Stimulated activated naive CD8-positive, alpha-beta T cell treated with anti-CD3 and anti-CD28 coated beads, Interleukin-15, amount 100 ng/mL, for 72 hours (primary cell): ENCODE results near the gene PPDPF.

Experiments
- ATAC-seq: fragments of 150-1000 bp; cut with Tn5 transposase; 2 replicates; pipeline ENCODE4 v1.10.0; 2021; ENCODE audit warnings: mild to moderate bottlenecking, moderate library complexity
- DNase-seq, 2 donors: peaks; one replicate each; pipeline ENCODE4 v3.0.0; 2021 to 2022
- H3K27ac Mint-ChIP-seq, 2 donors: one replicate each; pipeline ENCODE4 v1.8.0; 2022; ENCODE audit warnings: mild to moderate bottlenecking in 2 of 2, mixed read lengths in 2 of 2, moderate library complexity in 2 of 2
- H3K27me3 Mint-ChIP-seq: one replicate; pipeline ENCODE4 v1.8.0; 2022; ENCODE audit warnings: mixed read lengths
- H3K4me1 Mint-ChIP-seq: one replicate; pipeline ENCODE4 v1.8.0; 2022; ENCODE audit warnings: mild to moderate bottlenecking, mixed read lengths
- H3K4me3 Mint-ChIP-seq, 2 donors: one replicate each; pipeline ENCODE4 v1.8.0; 2022; ENCODE audit warnings: mild to moderate bottlenecking in 2 of 2, mixed read lengths in 2 of 2, moderate library complexity in 1 of 2
- H3K9me3 Mint-ChIP-seq, 2 donors: one replicate each; pipeline ENCODE4 v1.8.0; 2022; ENCODE audit warnings: mixed read lengths in 2 of 2

The PPDPF gene

DNA sequence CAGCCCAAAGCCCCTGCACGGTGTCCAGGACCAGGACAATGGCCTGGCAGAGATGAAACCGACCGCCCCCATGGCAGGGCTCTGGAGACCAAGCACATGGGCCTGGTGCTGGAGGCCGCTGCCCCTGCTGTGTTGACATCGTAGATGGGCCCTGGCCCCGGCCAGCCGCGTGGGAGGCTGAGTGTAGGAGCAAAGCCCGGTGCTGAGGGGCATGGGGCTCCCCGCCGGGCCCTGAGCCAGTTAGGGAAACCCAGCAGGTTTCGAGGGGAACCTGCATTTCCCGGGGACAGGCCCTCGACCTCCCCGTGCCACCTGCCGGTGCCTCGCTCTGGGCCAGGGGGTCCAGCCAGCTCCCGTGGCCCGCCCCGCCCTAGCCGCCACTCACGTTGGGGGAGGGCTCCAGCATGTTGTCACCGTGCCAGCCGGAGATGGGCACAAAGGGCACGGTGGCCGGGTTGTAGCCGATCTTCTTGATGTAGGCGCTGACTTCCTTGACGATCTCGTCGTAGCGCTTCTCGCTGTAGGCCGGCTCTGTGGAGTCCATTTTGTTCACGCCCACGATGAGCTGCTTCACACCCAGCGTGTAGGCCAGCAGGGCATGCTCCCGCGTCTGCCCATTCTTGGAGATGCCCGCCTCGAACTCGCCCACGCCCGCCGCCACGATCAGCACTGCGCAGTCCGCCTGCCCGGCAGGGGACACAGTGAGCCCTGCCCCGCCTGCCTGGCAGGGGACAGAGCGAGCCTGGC lies 26.0 kb upstream of the PPDPF start:
- Mint-ChIP-seq H3K27ac (no peak overlapping the region), H3K4me3 (no peak overlapping the region), H3K9me3 (peaks cover 11 to 13% of the 10 kb centered on the region in 2 donors), H3K4me1 (peaks cover 24% of the 10 kb centered on the region), H3K27me3 (peaks cover 57% of the 10 kb centered on the region)
- DNase-seq = no peak
- no peak for ATAC-seq

DNA sequence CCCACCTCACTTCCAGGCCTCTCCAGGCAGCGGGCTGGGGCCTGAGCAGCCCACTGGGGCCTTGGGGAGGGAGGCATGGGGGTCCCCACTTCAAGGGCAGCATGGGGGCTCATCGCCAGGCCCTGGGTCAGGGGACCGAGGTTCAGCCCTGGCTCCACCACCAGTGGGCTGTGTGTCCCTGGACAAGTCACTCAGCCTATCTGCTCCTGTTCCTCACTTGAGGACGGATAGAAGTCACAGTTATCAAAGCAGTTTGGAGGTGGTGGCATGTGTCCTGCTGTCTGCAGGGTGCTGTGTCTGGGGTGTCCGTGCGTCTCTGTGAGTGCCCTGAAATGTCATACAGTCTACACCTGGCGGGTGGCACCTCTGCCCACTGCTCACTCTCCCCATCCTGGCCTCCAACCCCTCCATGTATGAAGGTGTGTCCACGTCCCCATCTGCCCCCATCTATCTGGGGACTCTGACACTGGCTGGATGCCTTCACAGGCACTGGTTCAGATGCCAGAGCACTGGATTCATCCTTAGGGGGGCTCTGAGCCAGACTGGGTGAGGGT lies 25.3 kb upstream of the PPDPF start:
- H3K27ac Mint-ChIP-seq = no peak overlapping the region
- ATAC-seq (no peak), DNase-seq (no peak)
- peaks cover 24% of the 10 kb centered on the region for H3K4me1 Mint-ChIP-seq
- H3K4me3 Mint-ChIP-seq = no peak overlapping the region
- peaks cover 56% of the 10 kb centered on the region for H3K27me3 Mint-ChIP-seq
- peaks cover 11 to 13% of the 10 kb centered on the region in 2 donors for H3K9me3 Mint-ChIP-seq

DNA sequence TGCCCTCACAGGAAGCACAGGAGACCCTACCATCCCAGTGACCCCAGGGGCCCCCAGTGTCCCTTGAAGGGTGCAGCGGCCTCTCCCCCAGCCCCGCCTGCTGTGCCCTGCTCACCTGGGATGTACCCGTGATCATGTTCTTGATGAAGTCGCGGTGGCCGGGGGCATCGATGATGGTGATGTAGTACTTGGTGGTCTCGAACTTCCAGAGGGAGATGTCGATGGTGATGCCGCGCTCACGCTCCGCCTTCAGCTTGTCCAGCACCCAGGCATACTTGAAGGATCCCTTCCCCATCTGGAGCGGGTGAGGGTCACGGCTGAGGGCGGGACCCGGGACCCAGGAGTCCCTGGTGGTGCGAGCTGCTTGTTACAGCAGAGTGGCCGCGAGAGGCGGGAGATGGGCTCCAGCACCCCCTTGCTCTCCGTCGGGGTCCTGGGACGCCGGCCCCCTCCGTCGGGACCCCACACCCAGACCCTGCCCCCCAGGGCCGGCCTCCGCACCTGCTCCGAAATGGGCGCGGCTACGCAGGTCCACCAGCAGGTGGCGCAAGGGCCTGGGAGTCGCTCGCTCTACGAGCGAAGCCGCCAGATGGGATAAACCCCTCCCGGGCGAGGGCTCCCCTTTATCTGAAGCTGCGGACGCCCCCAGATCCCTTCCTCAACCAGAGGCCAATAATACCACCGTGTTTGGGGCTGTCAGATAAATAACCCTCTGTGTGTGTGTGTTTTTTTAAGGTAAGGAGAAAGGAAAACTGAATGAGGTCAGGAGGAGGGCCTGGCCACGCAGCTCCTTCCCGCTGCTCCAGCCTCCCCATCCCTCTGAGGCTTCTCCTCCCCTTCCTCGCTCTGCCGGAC lies 24.6 kb upstream of the PPDPF start:
- no peak overlapping the region for H3K27ac Mint-ChIP-seq
- ATAC-seq = peak; percentile 70
- H3K27me3 Mint-ChIP-seq = peaks cover 56% of the 10 kb centered on the region
- peaks cover 24% of the 10 kb centered on the region for H3K4me1 Mint-ChIP-seq
- DNase-seq = peak; percentile 65 to 68
- H3K4me3 Mint-ChIP-seq = peak overlapping the region; percentile 46 to 64
- H3K9me3 Mint-ChIP-seq = peaks cover 11 to 13% of the 10 kb centered on the region in 2 donors

DNA sequence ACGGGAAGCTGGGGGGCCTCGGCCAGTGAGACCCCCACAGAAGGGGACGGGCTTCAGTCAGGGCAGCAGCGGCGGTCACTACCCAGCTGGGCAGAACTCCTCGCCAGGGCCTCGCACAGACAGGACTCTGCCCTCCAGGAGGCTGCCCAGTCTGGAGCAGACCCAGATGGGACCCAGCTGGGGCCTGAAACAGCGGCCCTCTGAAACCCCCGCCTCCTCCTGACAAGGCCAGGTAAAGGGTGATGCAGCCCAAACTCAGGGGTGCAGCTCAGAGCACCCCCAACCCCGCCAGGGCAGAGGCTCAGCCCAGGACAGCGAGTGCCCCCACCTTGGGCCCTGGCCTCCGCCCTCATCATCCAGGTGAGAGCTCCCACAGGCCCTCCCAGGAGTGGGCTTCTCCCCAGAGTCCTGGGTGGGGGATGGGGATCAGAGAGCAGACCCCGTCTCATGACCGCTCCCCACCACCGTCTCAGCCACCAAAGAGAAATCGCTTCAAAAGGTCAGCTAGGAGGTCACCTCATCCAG lies 23.9 kb upstream of the PPDPF start:
- Mint-ChIP-seq H3K9me3 (peaks cover 10 to 11% of the 10 kb centered on the region in 2 donors), H3K4me3 (peak overlapping the region in 1 of 2 donors; percentile 46), H3K27ac (no peak overlapping the region), H3K27me3 (peaks cover 54% of the 10 kb centered on the region), H3K4me1 (peaks cover 24% of the 10 kb centered on the region)
- no peak for DNase-seq
- ATAC-seq = peak; percentile 21

DNA sequence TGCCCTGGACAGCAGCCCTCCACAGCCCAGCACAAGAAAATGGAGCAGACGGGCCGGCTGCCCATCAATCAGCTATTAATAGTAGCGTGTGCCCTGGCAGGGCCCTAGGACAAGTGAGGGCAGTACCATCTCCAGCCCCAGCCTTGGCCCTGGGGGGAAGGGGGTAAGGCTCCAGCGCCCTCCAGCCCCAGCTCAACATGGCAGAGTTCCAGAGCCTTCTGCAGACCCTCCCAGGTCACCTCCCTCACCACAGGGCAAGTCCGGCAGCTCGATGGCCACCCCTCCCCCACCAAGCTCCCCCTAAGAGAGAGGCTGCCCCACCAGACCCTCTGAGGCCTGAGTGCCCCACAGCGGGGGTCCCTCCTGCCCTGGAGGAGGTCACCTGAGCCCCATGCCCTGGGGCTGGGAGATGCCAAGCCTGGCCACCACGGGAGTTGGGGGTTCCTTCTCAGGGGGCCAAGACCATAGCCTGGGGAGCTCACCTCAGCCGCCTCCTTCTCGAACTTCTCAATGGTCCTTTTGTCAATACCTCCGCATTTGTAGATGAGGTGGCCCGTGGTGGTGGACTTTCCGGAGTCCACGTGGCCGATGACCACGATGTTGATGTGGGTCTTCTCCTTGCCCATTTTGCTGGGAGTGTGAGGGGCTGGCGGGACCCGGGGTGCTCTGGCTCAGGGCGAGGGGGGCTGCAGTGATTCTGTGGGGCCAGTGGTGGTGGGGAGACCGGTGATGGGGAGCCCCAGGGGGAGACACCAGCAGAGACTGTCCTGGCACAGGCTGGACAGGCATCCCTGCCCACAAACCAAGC lies 23.2 kb upstream of the PPDPF start:
- Mint-ChIP-seq H3K9me3 (peaks cover 3 to 4% of the 10 kb centered on the region in 2 donors), H3K27me3 (peaks cover 54% of the 10 kb centered on the region), H3K4me3 (peak overlapping the region in 1 of 2 donors; percentile 18), H3K27ac (no peak overlapping the region), H3K4me1 (peaks cover 24% of the 10 kb centered on the region)
- ATAC-seq (no peak), DNase-seq (no peak)

DNA sequence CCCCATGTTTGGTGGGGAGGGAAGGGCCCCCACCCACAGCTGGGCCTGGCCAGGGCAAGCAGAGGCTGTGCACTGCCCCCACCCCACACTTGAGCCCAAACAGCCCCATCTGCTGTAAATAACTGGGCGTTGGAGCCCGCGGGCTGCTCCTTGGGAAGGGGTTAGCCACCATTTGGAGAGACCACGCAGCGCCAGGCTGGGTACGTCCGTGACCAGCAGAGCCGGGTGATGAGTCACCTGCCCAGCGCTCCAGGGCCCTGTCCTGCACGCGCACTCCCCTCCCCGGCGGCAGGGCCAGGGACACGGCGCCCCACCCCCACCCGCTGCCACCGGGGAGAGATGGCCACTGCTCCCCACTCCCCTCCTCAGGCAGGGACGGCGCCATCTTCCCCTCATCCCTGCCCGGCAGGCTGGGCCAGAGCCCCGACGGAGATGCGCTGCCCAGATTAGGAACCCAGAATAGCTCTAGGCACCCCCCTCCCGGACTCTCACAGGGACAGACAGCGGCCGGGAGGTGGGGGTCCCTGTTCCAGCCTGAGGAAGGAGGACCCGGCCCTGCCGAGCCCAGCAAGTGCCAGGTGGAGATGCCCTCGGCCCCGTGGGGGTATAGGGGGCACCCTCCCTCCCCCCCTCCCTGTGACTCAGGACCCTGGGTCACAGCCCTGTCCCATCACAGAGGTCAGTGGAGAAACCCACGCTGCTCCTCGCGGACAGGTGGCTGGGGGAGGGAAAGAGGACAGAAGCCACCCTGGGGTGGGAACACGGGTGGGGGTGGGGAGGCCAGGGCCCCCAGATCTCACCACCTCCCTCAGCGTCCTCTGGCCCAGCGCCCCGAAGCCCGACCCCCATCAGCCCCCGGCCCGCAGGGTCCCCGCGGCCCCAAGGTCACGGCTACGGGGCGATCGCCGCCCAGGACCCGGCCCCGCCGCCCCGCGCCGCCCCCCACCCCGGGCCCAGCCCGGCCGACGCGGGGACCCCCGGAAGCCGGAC lies 22.3 kb upstream of the PPDPF start:
- H3K9me3 Mint-ChIP-seq = no peaks in the 10 kb centered on the region
- peak overlapping the region; percentile 35 to 54 for H3K4me3 Mint-ChIP-seq
- peaks cover 24% of the 10 kb centered on the region for H3K4me1 Mint-ChIP-seq
- ATAC-seq (no peak), DNase-seq (no peak)
- no peak overlapping the region for H3K27ac Mint-ChIP-seq
- H3K27me3 Mint-ChIP-seq = peaks cover 54% of the 10 kb centered on the region

DNA sequence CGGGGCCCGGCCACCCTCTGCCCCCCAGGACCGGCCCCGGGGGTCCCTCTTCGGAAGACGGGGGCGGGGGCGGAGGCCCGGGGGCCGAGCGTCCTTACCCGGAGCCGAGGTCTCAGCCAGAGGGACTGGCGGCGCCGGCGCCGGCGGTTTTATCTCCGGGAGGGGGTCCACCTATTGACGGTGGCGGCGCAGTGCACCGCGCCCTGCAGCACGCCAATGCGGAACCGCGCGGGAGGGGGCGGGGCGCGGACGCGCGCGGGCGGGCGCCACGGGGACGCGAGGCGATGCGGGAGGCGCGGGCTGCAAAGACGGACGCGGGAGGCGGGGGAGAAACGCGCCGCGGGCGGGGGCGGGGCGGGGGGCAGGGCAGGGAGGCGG lies 21.6 kb upstream of the PPDPF start, which contains the start of gene EEF1A2:
Gene EEF1A2 (minus strand): TSS at position 124 of the 378 bp plus-strand sequence. CDS start 1,320 bp downstream, outside the sequence.
- no peak within 1 kb of the TSS for H3K27ac Mint-ChIP-seq
- H3K4me3 Mint-ChIP-seq = peak within 1 kb of the TSS; percentile 35 to 54
- H3K9me3 Mint-ChIP-seq = peaks cover 0 to 2% of the 10 kb centered on the region in 2 donors
- peak; percentile 34 for ATAC-seq
- peaks cover 61% of the 10 kb centered on the region for H3K27me3 Mint-ChIP-seq
- no peak for DNase-seq
- peaks cover 24% of the 10 kb centered on the region for H3K4me1 Mint-ChIP-seq

DNA sequence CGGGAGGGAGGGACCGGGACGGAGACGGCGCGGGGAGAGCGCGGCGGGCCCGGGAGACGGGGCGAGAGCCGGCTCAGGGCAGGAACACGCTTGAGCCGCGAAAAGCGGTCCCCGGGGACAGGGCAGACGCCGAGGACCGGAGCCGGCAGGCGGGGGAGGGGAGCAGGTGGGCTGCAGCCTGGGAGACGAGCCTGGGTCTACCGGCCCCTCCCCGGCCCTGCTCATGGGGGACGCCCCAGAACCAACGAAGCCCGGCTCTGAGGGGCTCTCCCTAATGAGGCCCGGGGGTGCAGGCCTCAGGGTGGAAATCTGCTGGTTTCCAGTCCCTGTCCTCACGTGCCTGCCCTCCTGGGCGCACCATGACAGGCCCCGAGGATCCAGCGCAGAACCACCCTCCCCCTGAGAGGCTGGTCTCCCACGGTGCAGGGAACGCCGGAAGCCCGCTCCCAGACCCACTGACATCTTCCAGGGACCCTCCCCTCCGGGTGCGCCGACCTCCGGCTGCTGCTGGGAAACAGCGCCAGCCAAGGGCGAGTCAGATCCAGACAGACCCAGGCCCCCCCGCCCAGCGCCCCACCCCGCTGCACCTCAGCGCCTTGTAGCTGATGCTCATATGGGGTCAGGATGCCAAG lies 21.1 kb upstream of the PPDPF start:
- peak overlapping the region in 1 of 2 donors; percentile 45 for H3K4me3 Mint-ChIP-seq
- peaks cover 0 to 7% of the 10 kb centered on the region in 2 donors for H3K9me3 Mint-ChIP-seq
- ATAC-seq = peak; percentile 27
- no peak for DNase-seq
- peaks cover 66% of the 10 kb centered on the region for H3K27me3 Mint-ChIP-seq
- H3K27ac Mint-ChIP-seq = no peak overlapping the region
- H3K4me1 Mint-ChIP-seq = peaks cover 24% of the 10 kb centered on the region

DNA sequence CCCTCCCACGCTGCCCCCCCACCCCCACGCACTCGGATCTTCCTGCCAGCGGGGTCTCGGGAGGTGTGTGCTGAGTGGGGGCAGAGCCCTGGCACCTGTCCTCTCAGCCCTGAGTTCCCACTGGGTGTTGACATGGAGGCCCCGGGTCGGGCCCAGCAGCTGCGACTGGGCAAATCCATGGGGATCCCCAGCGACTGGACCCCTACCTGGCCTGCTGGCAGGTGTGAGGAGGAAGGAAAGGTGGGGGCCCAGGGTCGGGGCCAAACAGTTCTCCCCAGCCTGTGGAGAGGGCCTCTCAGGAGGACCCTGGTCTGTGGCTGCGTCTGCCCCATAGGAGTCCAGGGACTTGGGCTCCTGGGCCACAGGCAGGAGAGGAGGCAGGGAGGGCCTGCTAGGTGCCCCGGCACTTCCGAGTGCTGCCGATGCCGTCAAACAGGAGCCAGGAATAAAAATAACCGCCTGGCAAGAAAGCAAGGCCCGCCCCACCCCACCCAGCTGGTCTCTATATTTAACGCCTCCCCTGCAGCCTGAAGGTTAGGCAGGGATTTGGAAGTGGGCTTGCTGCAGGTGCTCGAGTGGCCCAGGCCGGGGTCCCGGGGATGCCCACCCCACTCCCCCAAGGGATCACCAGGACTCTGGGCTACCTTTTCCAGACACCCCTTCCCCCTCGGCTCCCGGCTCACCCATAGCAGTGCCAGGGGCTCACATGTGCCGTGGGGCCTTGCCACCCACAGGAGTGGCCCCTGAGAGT lies 20.2 kb upstream of the PPDPF start:
- Mint-ChIP-seq H3K27ac (no peak overlapping the region), H3K4me1 (peaks cover 24% of the 10 kb centered on the region)

DNA sequence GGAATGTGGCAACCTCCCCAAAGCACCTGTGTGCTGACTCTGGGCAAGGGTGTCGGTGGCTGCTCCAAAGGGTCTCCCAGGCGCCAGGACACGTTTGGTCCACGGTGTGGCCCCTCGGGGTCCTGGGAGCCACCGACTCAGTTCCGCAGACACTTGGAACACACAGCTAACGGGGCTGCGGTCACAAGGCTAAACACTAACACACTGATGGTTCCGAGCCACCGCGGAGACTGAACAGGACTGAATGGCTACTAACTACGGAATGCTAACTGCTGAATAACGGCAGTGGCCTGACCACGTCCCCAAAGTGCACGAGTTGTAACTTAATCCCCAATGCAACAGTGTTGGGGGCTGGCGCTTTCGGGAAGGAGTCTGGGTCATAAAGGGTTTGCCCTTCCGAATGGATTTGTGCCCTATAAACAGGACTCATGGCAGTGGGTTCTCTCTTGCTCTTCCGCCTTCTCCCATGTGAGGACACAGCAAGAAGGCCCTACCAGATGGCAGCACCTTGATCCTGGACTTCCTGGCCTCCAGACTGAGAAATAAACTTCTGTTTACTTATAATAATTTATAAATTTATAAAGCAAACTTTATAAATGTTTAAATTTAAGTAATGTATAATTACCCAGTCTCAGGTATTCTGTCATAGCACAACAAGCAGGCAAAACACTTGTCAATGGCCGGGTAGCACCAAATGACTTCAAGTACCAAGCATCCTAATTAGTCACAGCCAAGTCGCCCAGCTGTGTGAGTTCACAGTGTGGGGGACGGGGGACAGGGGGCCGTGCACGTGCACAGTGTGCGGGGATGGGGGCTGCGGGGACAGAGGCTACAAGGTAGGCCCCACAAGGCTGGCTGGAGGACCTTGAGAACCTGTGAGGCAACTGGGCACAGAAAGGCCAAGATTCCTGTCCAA lies 19.4 kb upstream of the PPDPF start:
- H3K27ac Mint-ChIP-seq = no peak overlapping the region
- H3K27me3 Mint-ChIP-seq = peaks cover 66% of the 10 kb centered on the region
- DNase-seq = no peak
- peaks cover 0 to 18% of the 10 kb centered on the region in 2 donors for H3K9me3 Mint-ChIP-seq
- no peak overlapping the region for H3K4me3 Mint-ChIP-seq
- H3K4me1 Mint-ChIP-seq = peaks cover 22% of the 10 kb centered on the region
- no peak for ATAC-seq

More for the DNA sequence above, 20.2 kb upstream of the PPDPF start:
- DNase-seq (no peak), ATAC-seq (no peak)
- Mint-ChIP-seq H3K4me3 (no peak overlapping the region), H3K9me3 (peaks cover 0 to 16% of the 10 kb centered on the region in 2 donors), H3K27me3 (peaks cover 71% of the 10 kb centered on the region)

DNA sequence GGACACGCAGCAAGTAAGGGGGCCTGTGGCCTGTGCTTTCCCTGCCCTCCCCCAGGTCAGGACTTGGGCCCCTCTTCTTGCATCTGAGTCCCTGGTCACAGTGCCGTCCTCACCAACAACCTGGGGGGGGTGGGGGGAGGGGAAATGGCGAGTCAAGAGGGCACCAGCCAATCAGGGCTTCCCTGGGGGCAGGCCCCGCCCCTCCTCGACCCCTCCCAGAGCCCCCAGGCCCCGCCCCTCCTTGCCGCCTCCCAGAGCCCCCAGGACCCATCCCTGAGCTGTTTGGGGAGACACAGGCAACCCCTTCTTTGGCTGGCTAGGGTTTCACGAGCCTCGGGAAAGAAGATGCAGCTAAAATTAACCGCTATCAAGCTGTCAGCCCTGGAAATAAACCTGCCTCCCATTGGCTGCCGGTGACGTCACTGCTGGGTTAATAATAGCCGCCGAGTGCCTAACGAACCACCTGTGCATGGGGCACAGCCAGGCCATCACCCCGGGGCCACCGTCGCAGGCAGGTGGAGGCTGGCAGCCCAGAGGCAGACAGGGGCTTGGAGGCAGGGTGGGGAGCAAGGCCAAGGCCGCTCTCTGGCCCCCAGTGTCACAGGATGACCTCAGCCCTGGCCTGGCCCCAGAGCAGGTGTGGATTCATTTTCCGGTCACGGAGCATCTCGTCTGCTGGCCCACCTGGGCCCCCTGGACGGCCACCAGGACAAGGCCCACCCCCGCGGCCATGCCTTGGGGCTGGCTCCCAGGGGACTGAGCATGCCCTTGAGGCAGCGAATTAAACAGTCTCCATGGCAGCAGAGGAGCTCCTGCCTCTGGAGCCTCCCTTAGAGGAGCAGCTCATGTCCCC lies 18.5 kb upstream of the PPDPF start:
- H3K27ac Mint-ChIP-seq = no peak overlapping the region
- peaks cover 0 to 18% of the 10 kb centered on the region in 2 donors for H3K9me3 Mint-ChIP-seq
- no peak overlapping the region for H3K4me3 Mint-ChIP-seq
- peaks cover 18% of the 10 kb centered on the region for H3K4me1 Mint-ChIP-seq
- H3K27me3 Mint-ChIP-seq = peaks cover 63% of the 10 kb centered on the region
- no peak for DNase-seq
- no peak for ATAC-seq
